ENCODE results near the gene PCBP3.

The PCBP3 gene

DNA sequence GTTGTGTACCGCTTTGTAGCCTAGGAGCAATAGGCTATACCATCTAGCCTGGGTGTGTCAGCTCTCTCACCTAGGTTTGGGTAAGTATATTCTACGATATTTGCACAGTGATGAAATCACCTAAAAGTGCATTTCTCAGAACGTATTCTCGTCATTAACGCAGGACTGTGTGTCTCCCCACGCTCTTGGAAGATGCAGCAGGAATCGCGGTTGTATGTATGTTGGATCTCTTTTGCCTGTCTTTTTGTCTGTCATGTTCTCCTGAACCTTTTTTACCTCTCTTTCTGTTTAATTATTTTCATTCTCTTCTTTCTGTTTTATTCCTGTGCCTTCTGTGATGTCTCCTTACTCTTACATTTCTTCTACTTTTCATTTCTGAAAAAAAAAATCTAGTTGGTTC lies 197.5 kb downstream of the PCBP3 start:
- no peak overlapping the region for H3K27ac ChIP-seq (ENCODE audit: insufficient read depth in 1 of 2, low read depth in 1 of 2, low read length in 2 of 2, poor library complexity in 1 of 2, severe bottlenecking in 2 of 2)
- H3K9me3 ChIP-seq (ENCODE audit: control extremely low read depth in 1 of 5, control insufficient read depth in 4 of 5, insufficient read depth in 2 of 5, low read depth in 1 of 5, low read length in 4 of 5), result peaks cover 0 to 13% (median 6%) of the 10 kb centered on the region in 5 experiments
- WGBS (ENCODE audit: insufficient coverage), result 94% methylated on average over 8 of the region's 8 CpGs
- H3K27me3 ChIP-seq (replicated peaks in 2 of 5; ENCODE audit: control insufficient read depth in 4 of 5, insufficient read depth in 5 of 5, low read length in 4 of 5), result no peaks in the 10 kb centered on the region
- H3K36me3 ChIP-seq (ENCODE audit: control insufficient read depth in 4 of 4, insufficient read depth in 4 of 4, low read length in 3 of 4), result no peaks in the 10 kb centered on the region
- H3K4me3 ChIP-seq (ENCODE audit: control insufficient read depth in 1 of 7, extremely low read depth in 1 of 7, insufficient read depth in 4 of 7, low read depth in 2 of 7, low read length in 6 of 7), result no peak overlapping the region
- ChIA-PET CTCF (no interaction called here), POLR2A (no interaction called here)
- H3K4me1 ChIP-seq (ENCODE audit: control extremely low read depth in 1 of 4, control insufficient read depth in 4 of 4, insufficient read depth in 4 of 4, low read length in 3 of 4), result no peaks in the 10 kb centered on the region
- DNase-seq, result no peak

DNA sequence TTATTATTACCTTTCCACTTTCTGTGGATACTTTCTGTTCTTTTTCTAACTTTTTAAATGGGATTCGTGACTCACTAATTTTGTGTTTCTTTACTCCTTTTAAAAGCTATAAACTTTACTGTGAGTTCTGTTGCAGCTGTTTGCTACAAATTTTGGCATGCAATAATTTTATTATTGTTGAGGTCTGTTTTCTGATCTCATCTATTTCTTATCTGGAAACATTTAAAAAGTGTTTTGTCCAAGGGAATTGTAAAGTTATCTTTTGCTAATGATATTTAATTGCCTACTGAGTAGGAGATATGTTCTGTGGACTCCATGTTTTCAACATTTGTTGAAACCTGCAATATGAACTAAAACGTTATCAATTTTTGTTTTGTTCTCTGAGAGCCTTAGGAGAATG lies 199.9 kb downstream of the PCBP3 start:
- no CpG with 5 or more reads among the region's 2 CpGs for WGBS (ENCODE audit: insufficient coverage)

DNA sequence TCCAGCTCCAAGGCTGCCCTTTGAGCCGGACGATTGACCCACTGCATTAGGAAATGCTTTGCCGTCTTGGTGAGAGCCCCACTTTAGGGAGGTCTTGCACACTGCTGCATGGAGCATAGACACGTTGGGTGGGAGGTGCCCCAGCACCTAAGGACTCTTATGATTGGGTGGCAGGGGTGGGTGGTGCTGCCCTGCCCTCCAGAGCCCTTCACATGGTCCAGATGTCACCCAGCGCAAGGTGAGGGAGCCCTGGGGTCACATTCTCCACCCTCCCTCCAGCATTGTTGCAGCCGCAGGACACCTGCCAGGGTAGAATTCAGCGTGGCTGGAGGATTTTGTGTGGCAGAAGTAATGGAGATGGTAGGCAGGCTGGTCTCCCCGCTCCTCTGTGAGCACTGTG lies 200.7 kb downstream of the PCBP3 start:
- ChIA-PET CTCF (no interaction called here), POLR2A (no interaction called here)
- Histone ChIP-seq H3K9me3 (ENCODE audit: control extremely low read depth in 1 of 5, control insufficient read depth in 4 of 5, insufficient read depth in 2 of 5, low read depth in 1 of 5, low read length in 4 of 5) (peaks cover 0 to 13% (median 6%) of the 10 kb centered on the region in 5 experiments), H3K4me1 (ENCODE audit: control extremely low read depth in 1 of 4, control insufficient read depth in 4 of 4, insufficient read depth in 4 of 4, low read length in 3 of 4) (no peaks in the 10 kb centered on the region), H3K27me3 (replicated peaks in 2 of 5; ENCODE audit: control insufficient read depth in 4 of 5, insufficient read depth in 5 of 5, low read length in 4 of 5) (no peaks in the 10 kb centered on the region), H3K36me3 (ENCODE audit: control insufficient read depth in 4 of 4, insufficient read depth in 4 of 4, low read length in 3 of 4) (no peaks in the 10 kb centered on the region), H3K4me3 (ENCODE audit: control insufficient read depth in 1 of 7, extremely low read depth in 1 of 7, insufficient read depth in 4 of 7, low read depth in 2 of 7, low read length in 6 of 7) (no peak overlapping the region), H3K27ac (ENCODE audit: insufficient read depth in 1 of 2, low read depth in 1 of 2, low read length in 2 of 2, poor library complexity in 1 of 2, severe bottlenecking in 2 of 2) (no peak overlapping the region)
- WGBS (ENCODE audit: insufficient coverage), result 100% methylated on average over 4 of the region's 8 CpGs
- no peak for DNase-seq

More for the DNA sequence above, 199.9 kb downstream of the PCBP3 start:
- Histone ChIP-seq H3K27me3 (replicated peaks in 2 of 5; ENCODE audit: control insufficient read depth in 4 of 5, insufficient read depth in 5 of 5, low read length in 4 of 5) (no peaks in the 10 kb centered on the region), H3K9me3 (ENCODE audit: control extremely low read depth in 1 of 5, control insufficient read depth in 4 of 5, insufficient read depth in 2 of 5, low read depth in 1 of 5, low read length in 4 of 5) (peaks cover 0 to 13% (median 6%) of the 10 kb centered on the region in 5 experiments), H3K4me3 (ENCODE audit: control insufficient read depth in 1 of 7, extremely low read depth in 1 of 7, insufficient read depth in 4 of 7, low read depth in 2 of 7, low read length in 6 of 7) (no peak overlapping the region), H3K4me1 (ENCODE audit: control extremely low read depth in 1 of 4, control insufficient read depth in 4 of 4, insufficient read depth in 4 of 4, low read length in 3 of 4) (no peaks in the 10 kb centered on the region), H3K36me3 (ENCODE audit: control insufficient read depth in 4 of 4, insufficient read depth in 4 of 4, low read length in 3 of 4) (no peaks in the 10 kb centered on the region), H3K27ac (ENCODE audit: insufficient read depth in 1 of 2, low read depth in 1 of 2, low read length in 2 of 2, poor library complexity in 1 of 2, severe bottlenecking in 2 of 2) (no peak overlapping the region)
- no peak for DNase-seq
- POLR2A ChIA-PET, result no interaction called here
- CTCF ChIA-PET, result no interaction called here

GRCh38 chr21:45845063-45845769 lies 201.7 kb downstream of the PCBP3 start:
- DNase-seq, result no peak
- no peak overlapping the region for H3K4me3 ChIP-seq (ENCODE audit: control insufficient read depth in 1 of 7, extremely low read depth in 1 of 7, insufficient read depth in 4 of 7, low read depth in 2 of 7, low read length in 6 of 7)
- H3K4me1 ChIP-seq (ENCODE audit: control extremely low read depth in 1 of 4, control insufficient read depth in 4 of 4, insufficient read depth in 4 of 4, low read length in 3 of 4), result no peaks in the 10 kb centered on the region
- no peak overlapping the region for H3K27ac ChIP-seq (ENCODE audit: insufficient read depth in 1 of 2, low read depth in 1 of 2, low read length in 2 of 2, poor library complexity in 1 of 2, severe bottlenecking in 2 of 2)
- 91% methylated on average over 9 of the region's 12 CpGs for WGBS (ENCODE audit: insufficient coverage)
- H3K27me3 ChIP-seq (replicated peaks in 2 of 5; ENCODE audit: control insufficient read depth in 4 of 5, insufficient read depth in 5 of 5, low read length in 4 of 5), result no peaks in the 10 kb centered on the region
- ChIA-PET CTCF (interaction anchor here (1.2 kb wide), 1 partner anchor 36 kb away, joined by 5 read pairs; no protein-coding TSS in a partner anchor), POLR2A (no interaction called here)
- no peaks in the 10 kb centered on the region for H3K36me3 ChIP-seq (ENCODE audit: control insufficient read depth in 4 of 4, insufficient read depth in 4 of 4, low read length in 3 of 4)
- peaks cover 0 to 13% (median 6%) of the 10 kb centered on the region in 5 experiments for H3K9me3 ChIP-seq (ENCODE audit: control extremely low read depth in 1 of 5, control insufficient read depth in 4 of 5, insufficient read depth in 2 of 5, low read depth in 1 of 5, low read length in 4 of 5)

GRCh38 chr21:45845770-45846090 lies 202.2 kb downstream of the PCBP3 start:
- Histone ChIP-seq H3K27me3 (replicated peaks in 2 of 5; ENCODE audit: control insufficient read depth in 4 of 5, insufficient read depth in 5 of 5, low read length in 4 of 5) (no peaks in the 10 kb centered on the region), H3K4me1 (ENCODE audit: control extremely low read depth in 1 of 4, control insufficient read depth in 4 of 4, insufficient read depth in 4 of 4, low read length in 3 of 4) (no peaks in the 10 kb centered on the region), H3K4me3 (ENCODE audit: control insufficient read depth in 1 of 7, extremely low read depth in 1 of 7, insufficient read depth in 4 of 7, low read depth in 2 of 7, low read length in 6 of 7) (no peak overlapping the region), H3K27ac (ENCODE audit: insufficient read depth in 1 of 2, low read depth in 1 of 2, low read length in 2 of 2, poor library complexity in 1 of 2, severe bottlenecking in 2 of 2) (no peak overlapping the region), H3K36me3 (ENCODE audit: control insufficient read depth in 4 of 4, insufficient read depth in 4 of 4, low read length in 3 of 4) (no peaks in the 10 kb centered on the region), H3K9me3 (ENCODE audit: control extremely low read depth in 1 of 5, control insufficient read depth in 4 of 5, insufficient read depth in 2 of 5, low read depth in 1 of 5, low read length in 4 of 5) (peaks cover 0 to 9% (median 4%) of the 10 kb centered on the region in 5 experiments)
- ChIA-PET CTCF (interaction anchor here (1.2 kb wide), 1 partner anchor 35 kb away, joined by 5 read pairs; no protein-coding TSS in a partner anchor), POLR2A (no interaction called here)
- no peak for DNase-seq
- 83% methylated on average over 3 of the region's 3 CpGs for WGBS (ENCODE audit: insufficient coverage)

DNA sequence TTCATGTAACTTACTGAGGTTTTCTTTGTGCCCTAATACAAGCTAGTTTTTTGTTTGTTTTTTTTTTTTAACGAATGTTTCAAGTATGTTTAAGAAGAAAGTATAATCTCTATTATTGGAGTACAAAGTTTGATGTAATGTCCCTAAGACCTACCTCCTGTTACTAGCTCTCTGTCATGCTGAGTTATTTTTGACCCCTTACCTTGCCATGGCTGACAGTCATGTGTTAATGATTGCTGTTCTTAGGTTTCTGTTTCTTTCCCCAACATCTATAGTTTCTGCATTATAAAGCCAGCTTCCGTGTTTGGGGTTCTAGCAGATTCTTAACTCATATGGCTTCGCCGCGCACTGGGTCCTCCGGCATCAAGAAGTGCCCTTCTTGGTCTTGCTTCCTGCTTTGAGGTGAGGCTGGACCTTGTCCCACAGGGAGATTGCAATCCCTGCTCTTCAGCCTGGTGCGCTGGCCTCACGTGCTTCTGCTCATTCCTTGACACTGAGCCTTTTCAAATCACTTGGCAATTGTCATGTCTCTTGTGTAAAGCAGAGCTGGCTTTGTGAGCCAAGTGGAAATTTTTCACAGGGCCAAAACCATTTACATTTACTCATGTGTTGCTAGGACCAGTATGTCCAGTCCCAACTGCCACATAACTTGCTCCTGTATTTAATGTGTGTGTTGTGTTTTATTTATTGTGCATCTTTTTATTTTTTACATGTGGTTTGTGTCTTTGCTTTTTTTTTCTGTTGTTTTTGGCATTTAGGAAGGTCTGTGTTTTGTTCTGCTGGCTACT lies 203.0 kb downstream of the PCBP3 start:
- Histone ChIP-seq H3K27me3 (replicated peaks in 2 of 5; ENCODE audit: control insufficient read depth in 4 of 5, insufficient read depth in 5 of 5, low read length in 4 of 5) (no peaks in the 10 kb centered on the region), H3K4me1 (ENCODE audit: control extremely low read depth in 1 of 4, control insufficient read depth in 4 of 4, insufficient read depth in 4 of 4, low read length in 3 of 4) (no peaks in the 10 kb centered on the region), H3K4me3 (ENCODE audit: control insufficient read depth in 1 of 7, extremely low read depth in 1 of 7, insufficient read depth in 4 of 7, low read depth in 2 of 7, low read length in 6 of 7) (no peak overlapping the region), H3K9me3 (ENCODE audit: control extremely low read depth in 1 of 5, control insufficient read depth in 4 of 5, insufficient read depth in 2 of 5, low read depth in 1 of 5, low read length in 4 of 5) (peaks cover 0 to 5% (median 1%) of the 10 kb centered on the region in 5 experiments), H3K27ac (ENCODE audit: insufficient read depth in 1 of 2, low read depth in 1 of 2, low read length in 2 of 2, poor library complexity in 1 of 2, severe bottlenecking in 2 of 2) (no peak overlapping the region), H3K36me3 (ENCODE audit: control insufficient read depth in 4 of 4, insufficient read depth in 4 of 4, low read length in 3 of 4) (no peaks in the 10 kb centered on the region)
- ChIA-PET CTCF (interaction anchor here (1.2 kb wide), 1 partner anchor 35 kb away, joined by 5 read pairs; no protein-coding TSS in a partner anchor), POLR2A (no interaction called here)
- no peak for DNase-seq
- 92% methylated on average over 7 of the region's 8 CpGs for WGBS (ENCODE audit: insufficient coverage)

- 100% methylated on average over 9 of the region's 10 CpGs for WGBS (ENCODE audit: insufficient coverage)
- Histone ChIP-seq H3K4me3 (ENCODE audit: control insufficient read depth in 1 of 7, extremely low read depth in 1 of 7, insufficient read depth in 4 of 7, low read depth in 2 of 7, low read length in 6 of 7) (no peak overlapping the region), H3K9me3 (ENCODE audit: control extremely low read depth in 1 of 5, control insufficient read depth in 4 of 5, insufficient read depth in 2 of 5, low read depth in 1 of 5, low read length in 4 of 5) (no peaks in the 10 kb centered on the region), H3K27me3 (replicated peaks in 2 of 5; ENCODE audit: control insufficient read depth in 4 of 5, insufficient read depth in 5 of 5, low read length in 4 of 5) (peaks cover 0 to 3% (median 0%) of the 10 kb centered on the region in 5 experiments), H3K36me3 (ENCODE audit: control insufficient read depth in 4 of 4, insufficient read depth in 4 of 4, low read length in 3 of 4) (no peaks in the 10 kb centered on the region), H3K4me1 (ENCODE audit: control extremely low read depth in 1 of 4, control insufficient read depth in 4 of 4, insufficient read depth in 4 of 4, low read length in 3 of 4) (no peaks in the 10 kb centered on the region), H3K27ac (ENCODE audit: insufficient read depth in 1 of 2, low read depth in 1 of 2, low read length in 2 of 2, poor library complexity in 1 of 2, severe bottlenecking in 2 of 2) (no peak overlapping the region)
- ChIA-PET POLR2A (interaction anchor here (0.6 kb wide), 1 partner anchor 1391 kb away, joined by 4 read pairs; no protein-coding TSS in a partner anchor), CTCF (no interaction called here)
- no peak for DNase-seq
Observed at GRCh38 chr21:45847870-45848269, 204.3 kb downstream of the PCBP3 start.

Measured in common myeloid progenitor, CD34-positive (primary cell).